Endothelial cell of umbilical vein (primary cell): ENCODE measurements around the gene PARVA. TPM values are rescaled to one million over a fixed set of nuclear protein-coding genes. Genes with fewer than 3 reads are reported as not detected.

Experiments
- BruUV-seq: library from RNA; stranded (reverse); fragments of 400-500 nt; replicated peaks from 2 replicates; lab custom pipeline; 2021; lab: Mats Ljungman, UMichigan
- CTCF ChIA-PET: fragments of 300-600, 350-600 bp; sonication (Branson Sonifier 250); formaldehyde crosslinking; loops from one replicate; lab custom pipeline; 2021; ENCODE audit warnings: antibody characterized with exemption, inconsistent platforms; lab: Charles Lee
- POLR2A ChIA-PET: fragments of 300-600, 350-600 bp; sonication (Branson Sonifier 250); formaldehyde crosslinking; loops from one replicate; lab custom pipeline; 2021; ENCODE audit warnings: antibody characterized with exemption, inconsistent platforms; lab: Charles Lee
- DNase-seq: peaks from one replicate; pipeline ENCODE4 v3.0.0-alpha.2; 2011; ENCODE audit warnings: low read depth, low spot score
- FAIRE-seq: peaks from 2 replicates; lab custom pipeline; 2011; peaks lifted over from hg19 to GRCh38; lab: Jason Lieb, UNC
- H2AFZ ChIP-seq: 2 replicates; pipeline ENCODE4 v1.6.0; 2012; ENCODE audit warnings: low read depth, low read length, control low read depth, inconsistent platforms
- H3K27ac ChIP-seq: 2 replicates; pipeline ENCODE4 v1.5.1; 2011; ENCODE audit warnings: low read depth, mild to moderate bottlenecking, control low read depth, low read length, moderate library complexity; ENCODE audit not compliant: insufficient read depth
- H3K27me3 ChIP-seq, 2 experiments: 2 replicates each; pipeline versions ENCODE4 v1.6.0 to v1.6.1; 2011; ENCODE audit warnings: low read length in 2 of 2, mixed read lengths in 1 of 2; ENCODE audit not compliant: control insufficient read depth in 2 of 2, insufficient read depth in 2 of 2
- H3K36me3 ChIP-seq, 2 experiments: 2 replicates in 1 of 2; 3 replicates in 1 of 2; pipeline ENCODE4 v1.5.1; 2011; ENCODE audit warnings: low read length in 2 of 2, mild to moderate bottlenecking in 1 of 2, moderate library complexity in 1 of 2; ENCODE audit not compliant: control insufficient read depth in 2 of 2, insufficient read depth in 2 of 2; ENCODE audit errors: extremely low read depth in 1 of 2
- H3K4me1 ChIP-seq: 3 replicates; pipeline ENCODE4 v1.5.1; 2011; ENCODE audit warnings: mild to moderate bottlenecking, low read length; ENCODE audit not compliant: control insufficient read depth, insufficient read depth; ENCODE audit errors: extremely low read depth
- H3K4me2 ChIP-seq: 2 replicates; pipeline ENCODE4 v1.6.1; 2011; ENCODE audit warnings: low read length, control low read depth, mixed read lengths; ENCODE audit not compliant: insufficient read depth
- H3K4me3 ChIP-seq, 3 experiments: fragments of 200-600 bp in 1 of 3; sonication (generic), shearing (Covaris generic) in 1 of 3; replicated peaks in 1 of 3; 2 replicates each; pipeline ENCODE4 v1.5.1; 2011 to 2016; ENCODE audit warnings: control low read depth in 3 of 3, low read length in 3 of 3, mild to moderate bottlenecking in 2 of 3, inconsistent platforms in 1 of 3, low read depth in 1 of 3, moderate library complexity in 1 of 3; ENCODE audit not compliant: insufficient read depth in 1 of 3
- H3K79me2 ChIP-seq: 2 replicates; pipeline ENCODE4 v1.6.0; 2012; ENCODE audit warnings: low read length, inconsistent platforms; ENCODE audit not compliant: control insufficient read depth, insufficient read depth
- H3K9ac ChIP-seq: replicated peaks from 2 replicates; pipeline ENCODE3; 2011; ENCODE audit warnings: low read length, control low read depth; ENCODE audit not compliant: insufficient read depth; ENCODE audit errors: extremely low read depth
- H3K9me1 ChIP-seq: replicated peaks from 3 replicates; pipeline ENCODE4 v1.6.0; 2011; ENCODE audit warnings: mild to moderate bottlenecking, low read length; ENCODE audit not compliant: control insufficient read depth, insufficient read depth; ENCODE audit errors: extremely low read depth
- H3K9me3 ChIP-seq: replicated peaks from 2 replicates; pipeline ENCODE4 v1.5.1; 2012; ENCODE audit warnings: low read length, inconsistent platforms; ENCODE audit not compliant: control insufficient read depth, insufficient read depth
- H4K20me1 ChIP-seq: replicated peaks from 2 replicates; pipeline ENCODE3; 2011; ENCODE audit warnings: mild to moderate bottlenecking, low read length; ENCODE audit not compliant: control insufficient read depth, insufficient read depth; ENCODE audit errors: extremely low read depth
- EZH2 ChIP-seq: IDR thresholded peaks from 2 replicates; pipeline ENCODE4 v1.6.1; 2012; ENCODE audit warnings: borderline replicate concordance, low read depth, mild to moderate bottlenecking, moderate library complexity, low read length, inconsistent platforms; ENCODE audit not compliant: severe bottlenecking
- FOS ChIP-seq: IDR thresholded peaks from 2 replicates; pipeline ENCODE4 v1.6.1; 2011; ENCODE audit warnings: mild to moderate bottlenecking, low read length, moderate library complexity, borderline replicate concordance; ENCODE audit not compliant: insufficient read depth
- GATA2 ChIP-seq: IDR thresholded peaks from 2 replicates; pipeline ENCODE4 v1.7.0; 2011; ENCODE audit warnings: low read depth, mild to moderate bottlenecking, moderate library complexity, mixed read lengths, low read length; ENCODE audit not compliant: insufficient read length, insufficient read depth
- JUN ChIP-seq: IDR thresholded peaks from 2 replicates; pipeline ENCODE4 v1.6.1; 2011; ENCODE audit warnings: borderline replicate concordance, low read depth; ENCODE audit not compliant: insufficient read length, insufficient read depth
- MYC ChIP-seq: IDR thresholded peaks from one replicate; pipeline ENCODE4 v1.6.1; 2011; ENCODE audit warnings: mild to moderate bottlenecking, low read depth, low read length
- POLR2A ChIP-seq: IDR thresholded peaks from 2 replicates; pipeline ENCODE4 v1.6.1; 2012; ENCODE audit warnings: low read depth, mild to moderate bottlenecking, control low read depth, low read length
- POLR2AphosphoS5 ChIP-seq: IDR thresholded peaks from 2 replicates; pipeline ENCODE4 v1.6.1; 2012; ENCODE audit warnings: low read depth, mild to moderate bottlenecking, control low read depth, low read length, moderate library complexity; ENCODE audit not compliant: insufficient read depth
- dilution Hi-C: fragments of 300-500 bp; cut with MboI; formaldehyde crosslinking; loops from one replicate; pipeline ENCODE4 v1.15.0; 2019; ENCODE audit warnings: low sequenced_read_pairs; ENCODE audit not compliant: extremely low pct_ligation_motif_present
- intact Hi-C: fragments of 100-400 bp; cut with micrococcal nuclease; formaldehyde crosslinking; loops from one replicate; pipeline ENCODE4 v1.10.0; 2022
- polyA plus RNA-seq, 4 experiments: library from polyadenylated mRNA; depleted of rRNA in 3 of 4; stranded (reverse) in 3 of 4; unstranded in 1 of 4; fragments of >200 nt; gene quantifications; 2 replicates each; pipeline versions ENCODE4 v1.2.1 to v1.2.3, GENCODE V29; 2011 to 2012; ENCODE audit warnings: missing spikeins in 1 of 4
- total RNA-seq: library from RNA; stranded (reverse); gene quantifications from 2 replicates; pipeline ENCODE4 v1.2.3, GENCODE V29; 2021
- TF ChIP-seq, protein P1 (sequence below): IDR thresholded peaks from 2 replicates; pipeline ENCODE4 v1.6.1; 2011; ENCODE audit not compliant: insufficient read depth, insufficient read length
- TF ChIP-seq, protein P2 (sequence below), 2 donors: IDR thresholded peaks; 1 replicate in 1 of 2; 2 replicates in 1 of 2; pipeline ENCODE4 v1.5.1; 2011; ENCODE audit warnings: low read length in 2 of 2, mild to moderate bottlenecking in 2 of 2, moderate library complexity in 2 of 2, control low read depth in 1 of 2, inconsistent platforms in 1 of 2, low read depth in 1 of 2; ENCODE audit not compliant: insufficient read depth in 1 of 2; ENCODE audit errors: extremely low read depth in 1 of 2

Gene PARVA
- total and polyA plus RNA-seq, 2 donors (not counting 3 experiments of a cell fraction or from before 2014, with no cell fraction given): 40.6 to 104 TPM

DNA sequence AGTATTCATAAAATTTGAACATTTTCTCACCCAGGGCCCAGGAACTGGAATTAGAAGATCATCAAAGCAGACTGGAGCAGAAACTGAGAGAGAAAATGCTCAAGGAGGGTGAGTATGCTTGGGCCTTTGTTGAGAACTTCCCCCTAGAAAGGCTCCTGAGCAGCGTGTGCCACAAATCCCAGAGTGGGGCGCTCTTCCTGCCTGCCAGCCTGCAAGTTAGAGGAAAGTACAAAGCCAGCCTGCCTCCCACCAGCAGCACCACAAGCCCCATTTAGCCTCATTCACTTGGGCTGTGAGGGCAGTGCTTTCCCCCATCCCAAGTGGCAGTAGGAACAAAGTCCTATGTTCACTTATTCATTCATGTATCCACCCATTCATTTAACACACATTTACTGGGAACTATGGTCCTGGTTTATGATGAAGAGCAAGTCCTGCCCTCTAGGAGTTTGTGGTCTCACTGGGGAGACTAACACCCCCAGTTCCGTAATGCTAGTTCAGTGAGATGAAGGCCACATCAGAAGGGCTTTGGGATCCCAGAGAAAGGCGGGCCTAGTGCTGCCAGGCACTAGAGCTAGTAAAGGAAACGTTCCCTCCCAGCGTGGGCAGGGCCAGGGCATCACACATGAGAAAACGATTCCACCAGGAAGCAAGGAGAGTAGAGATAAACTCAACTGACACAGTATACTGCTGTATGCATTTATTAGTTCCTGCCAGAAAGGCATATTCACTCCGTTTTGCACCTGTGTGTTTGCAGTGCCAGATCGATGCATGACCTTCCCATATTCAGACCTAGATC lies 22.4 kb upstream of the PARVA start:
- TF ChIP-seq, protein P1, sequence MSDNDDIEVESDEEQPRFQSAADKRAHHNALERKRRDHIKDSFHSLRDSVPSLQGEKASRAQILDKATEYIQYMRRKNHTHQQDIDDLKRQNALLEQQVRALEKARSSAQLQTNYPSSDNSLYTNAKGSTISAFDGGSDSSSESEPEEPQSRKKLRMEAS: no peak
- no peak for TF ChIP-seq EZH2
- Histone ChIP-seq H3K4me3 (no peak overlapping the region), H3K36me3 (no peaks in the 10 kb centered on the region), H3K9me3 (no peaks in the 10 kb centered on the region), H4K20me1 (no peaks in the 10 kb centered on the region), H3K27ac (no peak overlapping the region), H3K4me1 (no peaks in the 10 kb centered on the region), H3K9me1 (no peaks in the 10 kb centered on the region), H2AFZ (no peak overlapping the region), H3K4me2 (no peak overlapping the region), H3K27me3 (no peaks in the 10 kb centered on the region), H3K9ac (no peak overlapping the region), H3K79me2 (no peaks in the 10 kb centered on the region)
- intact Hi-C loops: no loop called here
- ChIA-PET CTCF (interaction anchor here (2.7 kb wide), 1 partner anchor 24 kb away, joined by 7 read pairs; no protein-coding TSS in a partner anchor), POLR2A (no interaction called here)
- BruUV-seq: no TSS peak
- dilution Hi-C loops: no loop called here
- DNase-seq (no peak), FAIRE-seq (no peak)

DNA sequence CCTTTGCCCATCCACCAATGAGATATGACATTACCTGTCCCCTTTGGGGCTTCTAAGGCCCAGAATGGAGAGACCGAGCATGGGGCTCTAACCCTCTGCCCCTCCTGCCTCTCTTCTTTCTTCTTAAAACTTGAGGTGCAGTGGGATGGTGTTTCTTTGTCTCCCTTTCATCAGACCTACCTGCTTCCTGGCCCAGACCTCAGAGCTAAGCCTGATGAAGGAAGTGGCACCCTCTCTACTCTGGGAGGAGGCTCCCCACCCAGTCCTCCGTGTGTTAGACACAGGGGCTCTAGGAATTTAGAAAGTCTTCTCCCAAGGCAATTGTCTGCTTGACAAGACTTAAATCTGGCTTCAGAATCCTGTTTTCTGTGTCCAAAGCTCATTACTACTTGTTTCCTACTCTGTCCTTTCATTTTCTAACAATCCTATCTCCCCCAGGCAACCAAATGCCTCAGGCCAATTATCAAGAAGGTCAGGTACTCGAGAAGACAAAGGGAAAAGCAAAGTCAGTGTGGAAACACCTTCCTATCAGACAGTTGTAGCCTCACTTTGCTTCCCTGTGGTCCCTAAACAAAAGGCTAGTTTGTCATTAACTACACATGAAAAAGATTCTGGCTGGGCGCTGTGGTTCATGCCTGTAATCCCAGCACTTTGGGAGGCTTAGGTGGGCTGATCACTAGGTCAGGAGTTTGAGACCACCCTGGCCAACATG lies 20.3 kb upstream of the PARVA start:
- no peak for DNase-seq
- no peak overlapping the region for H3K4me2 ChIP-seq
- no peaks in the 10 kb centered on the region for H3K9me3 ChIP-seq
- peaks cover 3 to 11% of the 10 kb centered on the region in 2 experiments for H3K27me3 ChIP-seq
- CTCF ChIA-PET: interaction anchor here (1.2 kb wide), 1 partner anchor 18 kb away, joined by 3 read pairs; no protein-coding TSS in a partner anchor
- POLR2A ChIA-PET: no interaction called here
- H3K36me3 ChIP-seq: no peaks in the 10 kb centered on the region
- dilution Hi-C loops: no loop called here
- BruUV-seq: no TSS peak
- H3K27ac ChIP-seq: no peak overlapping the region
- intact Hi-C loops: no loop called here
- H2AFZ ChIP-seq: no peak overlapping the region
- no peak for TF ChIP-seq EZH2
- TF ChIP-seq GATA2: no peak
- no peak for TF ChIP-seq MYC
- TF ChIP-seq FOS: no peak
- TF ChIP-seq POLR2AphosphoS5: no peak
- TF ChIP-seq, protein P1: no peak
- TF ChIP-seq JUN: no peak
- TF ChIP-seq POLR2A: no peak
- TF ChIP-seq, protein P2, sequence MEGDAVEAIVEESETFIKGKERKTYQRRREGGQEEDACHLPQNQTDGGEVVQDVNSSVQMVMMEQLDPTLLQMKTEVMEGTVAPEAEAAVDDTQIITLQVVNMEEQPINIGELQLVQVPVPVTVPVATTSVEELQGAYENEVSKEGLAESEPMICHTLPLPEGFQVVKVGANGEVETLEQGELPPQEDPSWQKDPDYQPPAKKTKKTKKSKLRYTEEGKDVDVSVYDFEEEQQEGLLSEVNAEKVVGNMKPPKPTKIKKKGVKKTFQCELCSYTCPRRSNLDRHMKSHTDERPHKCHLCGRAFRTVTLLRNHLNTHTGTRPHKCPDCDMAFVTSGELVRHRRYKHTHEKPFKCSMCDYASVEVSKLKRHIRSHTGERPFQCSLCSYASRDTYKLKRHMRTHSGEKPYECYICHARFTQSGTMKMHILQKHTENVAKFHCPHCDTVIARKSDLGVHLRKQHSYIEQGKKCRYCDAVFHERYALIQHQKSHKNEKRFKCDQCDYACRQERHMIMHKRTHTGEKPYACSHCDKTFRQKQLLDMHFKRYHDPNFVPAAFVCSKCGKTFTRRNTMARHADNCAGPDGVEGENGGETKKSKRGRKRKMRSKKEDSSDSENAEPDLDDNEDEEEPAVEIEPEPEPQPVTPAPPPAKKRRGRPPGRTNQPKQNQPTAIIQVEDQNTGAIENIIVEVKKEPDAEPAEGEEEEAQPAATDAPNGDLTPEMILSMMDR (IDR thresholded peaks at IDR 0.05; ENCODE audit: extremely low read depth in 1 of 2, insufficient read depth in 1 of 2, low read depth in 1 of 2, low read length in 2 of 2): no peak
- H3K79me2 ChIP-seq: no peaks in the 10 kb centered on the region
- H3K4me1 ChIP-seq: no peaks in the 10 kb centered on the region
- H3K9me1 ChIP-seq: no peaks in the 10 kb centered on the region
- no peaks in the 10 kb centered on the region for H4K20me1 ChIP-seq
- FAIRE-seq: no peak
- H3K4me3 ChIP-seq: no peak overlapping the region
- H3K9ac ChIP-seq: no peak overlapping the region
